Liver (tissue), 9 donors: ENCODE measurements around the gene CCDC134. TPM values are rescaled to one million over a fixed set of nuclear protein-coding genes. Genes with fewer than 3 reads are reported as not detected.
A peak's percentile ranks its signal among the peaks of the same experiment; 100 is the strongest.

Experiments
- DNase-seq: peaks from one replicate; pipeline ENCODE4 v3.0.0-alpha.2; 2017; ENCODE audit warnings: low spot score
- H3K27ac ChIP-seq, 2 donors: one replicate each; pipeline ENCODE4 v1.7.0; 2013; ENCODE audit warnings: inconsistent platforms in 2 of 2, low read length in 2 of 2, control low read depth in 1 of 2, low read depth in 1 of 2, mild to moderate bottlenecking in 1 of 2
- H3K27me3 ChIP-seq, 4 donors: one replicate each; pipeline versions ENCODE4 v1.6.1 to v1.7.0; 2013; ENCODE audit warnings: low read length in 3 of 4, inconsistent platforms in 1 of 4, mild to moderate bottlenecking in 1 of 4, moderate library complexity in 1 of 4; ENCODE audit not compliant: control insufficient read depth in 4 of 4, insufficient read depth in 4 of 4
- H3K36me3 ChIP-seq, 4 donors: one replicate each; pipeline versions ENCODE4 v1.6.1 to v1.7.0; 2013; ENCODE audit warnings: low read length in 3 of 4, mild to moderate bottlenecking in 3 of 4, low read depth in 1 of 4, moderate library complexity in 1 of 4; ENCODE audit not compliant: control insufficient read depth in 4 of 4, insufficient read depth in 3 of 4
- H3K4me1 ChIP-seq, 4 donors: one replicate each; pipeline versions ENCODE4 v1.6.1 to v1.7.0; 2013; ENCODE audit warnings: low read length in 3 of 4, mild to moderate bottlenecking in 3 of 4, moderate library complexity in 1 of 4; ENCODE audit not compliant: control insufficient read depth in 4 of 4, insufficient read depth in 4 of 4
- H3K4me3 ChIP-seq, 3 donors: one replicate each; pipeline versions ENCODE4 v1.6.1 to v1.7.0; 2013; ENCODE audit warnings: low read length in 3 of 3, control low read depth in 1 of 3, low read depth in 1 of 3, mild to moderate bottlenecking in 1 of 3
- H3K9ac ChIP-seq, 2 donors: one replicate each; pipeline ENCODE4 v1.7.0; 2013; ENCODE audit warnings: low read length in 2 of 2, mild to moderate bottlenecking in 2 of 2, moderate library complexity in 2 of 2, control low read depth in 1 of 2, low read depth in 1 of 2
- H3K9me3 ChIP-seq, 4 donors: one replicate each; pipeline versions ENCODE4 v1.6.1 to v1.7.0; 2013; ENCODE audit warnings: low read length in 3 of 4; ENCODE audit not compliant: control insufficient read depth in 4 of 4
- ATF3 ChIP-seq: IDR thresholded peaks from 2 replicates; pipeline ENCODE4 v1.6.1; 2016; ENCODE audit warnings: antibody characterized with exemption
- EGR1 ChIP-seq, 2 donors: IDR thresholded peaks; 2 replicates each; pipeline ENCODE4 v1.6.1; 2016 to 2018; ENCODE audit warnings: antibody characterized with exemption in 2 of 2, low read depth in 2 of 2
- FOXA1 ChIP-seq: IDR thresholded peaks from 2 replicates; pipeline ENCODE4 v1.6.1; 2016; ENCODE audit warnings: antibody characterized with exemption
- FOXA2 ChIP-seq: IDR thresholded peaks from 2 replicates; pipeline ENCODE4 v1.6.1; 2016; ENCODE audit warnings: antibody characterized with exemption
- GABPA ChIP-seq, 2 donors: IDR thresholded peaks in 1 of 2; conservative IDR thresholded peaks in 1 of 2; 2 replicates each; pipeline ENCODE4 v1.6.1; 2016; ENCODE audit warnings: antibody characterized with exemption in 2 of 2, mild to moderate bottlenecking in 1 of 2, moderate library complexity in 1 of 2
- HNF4A ChIP-seq, 2 donors: conservative IDR thresholded peaks; 2 replicates each; pipeline ENCODE4 v1.6.1; 2016; ENCODE audit warnings: antibody characterized with exemption in 2 of 2, mild to moderate bottlenecking in 2 of 2
- HNF4G ChIP-seq: IDR thresholded peaks from 2 replicates; pipeline ENCODE4 v1.6.1; 2016; ENCODE audit warnings: antibody characterized with exemption
- JUND ChIP-seq, 2 donors: IDR thresholded peaks; 2 replicates each; pipeline ENCODE4 v1.6.1; 2016; ENCODE audit warnings: antibody characterized with exemption in 2 of 2
- NR2F2 ChIP-seq: IDR thresholded peaks from 2 replicates; pipeline ENCODE4 v1.6.1; 2016; ENCODE audit warnings: antibody characterized with exemption
- RAD21 ChIP-seq, 2 donors: IDR thresholded peaks; 2 replicates each; pipeline ENCODE4 v1.6.1; 2016; ENCODE audit warnings: antibody characterized with exemption in 2 of 2, mild to moderate bottlenecking in 2 of 2
- REST ChIP-seq: IDR thresholded peaks from 2 replicates; pipeline ENCODE4 v1.6.1; 2016; ENCODE audit warnings: antibody characterized with exemption, mild to moderate bottlenecking
- RXRA ChIP-seq, 2 donors: IDR thresholded peaks; 2 replicates each; pipeline ENCODE4 v1.6.1; 2017 to 2018; ENCODE audit warnings: antibody characterized with exemption in 2 of 2, mild to moderate bottlenecking in 1 of 2
- TAF1 ChIP-seq: conservative IDR thresholded peaks from 2 replicates; pipeline ENCODE4 v1.6.1; 2016; ENCODE audit warnings: antibody characterized with exemption, mild to moderate bottlenecking
- YY1 ChIP-seq: IDR thresholded peaks from 2 replicates; pipeline ENCODE4 v1.6.1; 2016; ENCODE audit warnings: antibody characterized with exemption, mild to moderate bottlenecking
- WGBS: extraction: QIAGEN DNeasy Blood & Tissue Kit; methylation state at CpG from one replicate; pipeline ENCODE4 v1.1.7; 2013; 5-methylcytosine and 5-hydroxymethylcytosine counted together
- polyA plus RNA-seq, 2 donors: library from polyadenylated mRNA; stranded (reverse) in 1 of 2; unstranded in 1 of 2; fragments of 200-250 nt in 1 of 2; fragments of >200 nt in 1 of 2; fragmentation: Nextera tagmentation in 1 of 2; extraction: Ambion mirVana in 1 of 2; gene quantifications; one replicate each; pipeline versions ENCODE4 v1.2.1 to v1.2.3, GENCODE V29; 2013 to 2015
- total RNA-seq, 2 donors: library from RNA; depleted of rRNA; stranded (reverse); fragments of >200 nt; gene quantifications; one replicate each; pipeline ENCODE4 v1.2.3, GENCODE V29; 2014
- TF ChIP-seq, protein P1 (sequence below): IDR thresholded peaks from 2 replicates; pipeline ENCODE4 v1.6.1; 2016; ENCODE audit warnings: antibody characterized with exemption
- TF ChIP-seq, protein P2 (sequence below): fragments of 150-350 bp; IDR thresholded peaks from 2 replicates; pipeline ENCODE4 v1.5.1; 2017; ENCODE audit warnings: improper control_type of control experiment, low read depth, low read length; ENCODE audit not compliant: missing input control
- TF ChIP-seq, protein P3 (sequence below): IDR thresholded peaks from 2 replicates; pipeline ENCODE4 v1.6.1; 2016; ENCODE audit warnings: antibody characterized with exemption
- donor health status: healthy.
- donor health status: healthy.
- donor health status: healthy.
- donor health status: healthy.
- donor health status: healthy.

Gene CCDC134
- total and polyA plus RNA-seq, 4 donors = 2.0 to 13.2 (median 6.4) TPM

GRCh38 chr22:41844513-41844912, 44.0 kb downstream of the CCDC134 start:
- no peak for DNase-seq
- no peak overlapping the region for H3K4me3 ChIP-seq
- H3K4me1 ChIP-seq = peaks cover 18 to 58% (median 51%) of the 10 kb centered on the region in 4 donors
- H3K9me3 ChIP-seq = no peaks in the 10 kb centered on the region
- H3K9ac ChIP-seq = no peak overlapping the region
- no peaks in the 10 kb centered on the region for H3K27me3 ChIP-seq
- TF ChIP-seq RXRA (IDR thresholded peaks at IDR 0.05) = no peak
- TF ChIP-seq RAD21 (IDR thresholded peaks at IDR 0.05) = no peak
- no peak for TF ChIP-seq TAF1
- no peak for TF ChIP-seq JUND (IDR thresholded peaks at IDR 0.05)
- TF ChIP-seq, protein P1, sequence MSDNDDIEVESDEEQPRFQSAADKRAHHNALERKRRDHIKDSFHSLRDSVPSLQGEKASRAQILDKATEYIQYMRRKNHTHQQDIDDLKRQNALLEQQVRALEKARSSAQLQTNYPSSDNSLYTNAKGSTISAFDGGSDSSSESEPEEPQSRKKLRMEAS = no peak
- no peak for TF ChIP-seq HNF4A (conservative IDR thresholded peaks at IDR 0.05)
- no peak for TF ChIP-seq REST
- no peak for TF ChIP-seq YY1
- TF ChIP-seq HNF4G = no peak
- no peak for TF ChIP-seq EGR1 (IDR thresholded peaks at IDR 0.05; ENCODE audit: low read depth in 2 of 2)
- no peak for TF ChIP-seq ATF3
- TF ChIP-seq, protein P2, sequence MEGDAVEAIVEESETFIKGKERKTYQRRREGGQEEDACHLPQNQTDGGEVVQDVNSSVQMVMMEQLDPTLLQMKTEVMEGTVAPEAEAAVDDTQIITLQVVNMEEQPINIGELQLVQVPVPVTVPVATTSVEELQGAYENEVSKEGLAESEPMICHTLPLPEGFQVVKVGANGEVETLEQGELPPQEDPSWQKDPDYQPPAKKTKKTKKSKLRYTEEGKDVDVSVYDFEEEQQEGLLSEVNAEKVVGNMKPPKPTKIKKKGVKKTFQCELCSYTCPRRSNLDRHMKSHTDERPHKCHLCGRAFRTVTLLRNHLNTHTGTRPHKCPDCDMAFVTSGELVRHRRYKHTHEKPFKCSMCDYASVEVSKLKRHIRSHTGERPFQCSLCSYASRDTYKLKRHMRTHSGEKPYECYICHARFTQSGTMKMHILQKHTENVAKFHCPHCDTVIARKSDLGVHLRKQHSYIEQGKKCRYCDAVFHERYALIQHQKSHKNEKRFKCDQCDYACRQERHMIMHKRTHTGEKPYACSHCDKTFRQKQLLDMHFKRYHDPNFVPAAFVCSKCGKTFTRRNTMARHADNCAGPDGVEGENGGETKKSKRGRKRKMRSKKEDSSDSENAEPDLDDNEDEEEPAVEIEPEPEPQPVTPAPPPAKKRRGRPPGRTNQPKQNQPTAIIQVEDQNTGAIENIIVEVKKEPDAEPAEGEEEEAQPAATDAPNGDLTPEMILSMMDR = no peak
- TF ChIP-seq GABPA (IDR thresholded peaks at IDR 0.05 in 1 of 2, conservative IDR thresholded peaks at IDR 0.05 in 1 of 2) = no peak
- no peak for TF ChIP-seq FOXA2
- H3K36me3 ChIP-seq = peaks cover 0 to 4% (median 0%) of the 10 kb centered on the region in 4 donors
- no peak overlapping the region for H3K27ac ChIP-seq
- 42% methylated on average over 3 of the region's 3 CpGs for WGBS

DNA sequence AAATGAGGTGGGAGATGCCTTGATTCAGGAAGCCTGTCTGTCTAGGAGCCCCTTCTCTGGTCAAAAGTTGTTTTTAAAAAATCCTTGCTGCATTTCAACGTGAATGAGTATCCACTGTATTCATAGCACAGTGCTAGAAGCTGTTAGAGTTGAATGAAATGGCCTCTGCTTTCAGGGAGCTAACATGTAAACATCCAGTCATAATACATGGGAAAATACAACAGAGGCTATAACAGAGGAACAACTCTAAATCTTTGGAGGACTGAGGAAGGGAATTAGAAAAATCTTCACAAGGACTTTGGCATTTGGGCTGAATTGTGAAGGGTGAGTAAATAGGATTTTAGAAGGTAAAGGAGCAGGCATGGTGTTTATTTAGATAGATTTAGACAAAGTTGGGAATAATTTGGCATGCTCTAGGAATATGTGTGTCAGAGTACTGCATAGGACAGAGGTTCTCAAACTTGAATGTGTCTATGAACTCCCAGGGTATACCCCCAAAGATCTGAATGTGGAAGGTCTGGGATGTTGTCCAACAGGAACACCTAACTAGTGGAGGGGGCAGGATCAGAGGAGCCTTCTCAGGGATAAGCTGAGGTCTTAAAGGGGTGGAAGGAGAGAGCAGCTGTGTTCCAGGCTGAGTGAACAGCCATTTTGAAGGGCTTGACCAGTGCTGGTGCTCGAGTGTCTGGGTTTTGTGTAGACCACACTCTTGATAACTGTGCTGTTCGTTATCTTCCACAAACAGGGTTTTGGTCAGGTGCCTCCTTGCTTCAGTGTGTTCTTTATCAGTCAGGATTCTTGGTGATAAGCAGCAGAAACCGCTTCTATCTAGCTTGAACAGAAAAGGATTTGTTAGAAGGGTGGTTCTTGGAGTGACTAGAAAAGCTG, 45.1 kb downstream of the CCDC134 start:
- Histone ChIP-seq H3K27me3 (no peaks in the 10 kb centered on the region), H3K9ac (no peak overlapping the region), H3K4me3 (no peak overlapping the region), H3K4me1 (peaks cover 18 to 56% (median 50%) of the 10 kb centered on the region in 4 donors), H3K36me3 (peaks cover 0 to 3% (median 0%) of the 10 kb centered on the region in 4 donors), H3K9me3 (no peaks in the 10 kb centered on the region), H3K27ac (peak overlapping the region in 1 of 2 donors; percentile 60)
- WGBS = 63% methylated on average over 4 of the region's 4 CpGs
- TF ChIP-seq FOXA1 (no peak), RXRA (IDR thresholded peaks at IDR 0.05) (no peak), RAD21 (IDR thresholded peaks at IDR 0.05) (no peak), EGR1 (IDR thresholded peaks at IDR 0.05; ENCODE audit: low read depth in 2 of 2) (no peak), NR2F2 (no peak)
- TF ChIP-seq, protein P3, sequence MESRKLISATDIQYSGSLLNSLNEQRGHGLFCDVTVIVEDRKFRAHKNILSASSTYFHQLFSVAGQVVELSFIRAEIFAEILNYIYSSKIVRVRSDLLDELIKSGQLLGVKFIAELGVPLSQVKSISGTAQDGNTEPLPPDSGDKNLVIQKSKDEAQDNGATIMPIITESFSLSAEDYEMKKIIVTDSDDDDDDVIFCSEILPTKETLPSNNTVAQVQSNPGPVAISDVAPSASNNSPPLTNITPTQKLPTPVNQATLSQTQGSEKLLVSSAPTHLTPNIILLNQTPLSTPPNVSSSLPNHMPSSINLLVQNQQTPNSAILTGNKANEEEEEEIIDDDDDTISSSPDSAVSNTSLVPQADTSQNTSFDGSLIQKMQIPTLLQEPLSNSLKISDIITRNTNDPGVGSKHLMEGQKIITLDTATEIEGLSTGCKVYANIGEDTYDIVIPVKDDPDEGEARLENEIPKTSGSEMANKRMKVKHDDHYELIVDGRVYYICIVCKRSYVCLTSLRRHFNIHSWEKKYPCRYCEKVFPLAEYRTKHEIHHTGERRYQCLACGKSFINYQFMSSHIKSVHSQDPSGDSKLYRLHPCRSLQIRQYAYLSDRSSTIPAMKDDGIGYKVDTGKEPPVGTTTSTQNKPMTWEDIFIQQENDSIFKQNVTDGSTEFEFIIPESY = no peak
- TF ChIP-seq, protein P2 = no peak
- no peak for DNase-seq
